ENCODE results near the gene LECT2.

The LECT2 gene

GRCh38 chr5:135954899-135955298, at the start of gene LECT2:
Gene LECT2, minus strand, starts transcription at chr5:135954983. Its CDS starts 150 bp downstream, at chr5:135954833.
- TF ChIP-seq CTCF (IDR thresholded peaks at IDR 0.05): no peak

GRCh38 chr5:136004436-136004835, 49.7 kb upstream of the LECT2 start:
- no peak for TF ChIP-seq CTCF (IDR thresholded peaks at IDR 0.05)

GRCh38 chr5:136001466-136001981, 46.7 kb upstream of the LECT2 start:
- no peak for TF ChIP-seq CTCF (IDR thresholded peaks at IDR 0.05)

- no peak for TF ChIP-seq CTCF (IDR thresholded peaks at IDR 0.05)
Measured at GRCh38 chr5:136000932-136001331, 46.1 kb upstream of the LECT2 start.

- no peak for TF ChIP-seq CTCF (IDR thresholded peaks at IDR 0.05)
Measured at GRCh38 chr5:136000147-136000546, 45.4 kb upstream of the LECT2 start.

- no peak for TF ChIP-seq CTCF (IDR thresholded peaks at IDR 0.05)
Measured at GRCh38 chr5:135999406-136000139, 44.8 kb upstream of the LECT2 start.

GRCh38 chr5:135998889-135999288, 44.1 kb upstream of the LECT2 start:
- TF ChIP-seq CTCF (IDR thresholded peaks at IDR 0.05): no peak

Measured in LNCAP (cell line).